DOHH2 (cell line): Measurements from ENCODE around the gene LAMA3.

Experiments used
- H3F3A ChIP-seq: fragments of 200-600 bp; sonication (generic), shearing (Covaris generic); 2 replicates; pipeline ENCODE4 v1.6.0; 2016; ENCODE audit warnings: antibody characterized with exemption, mild to moderate bottlenecking; ENCODE audit not compliant: control insufficient read depth, insufficient read depth
- H3K27ac ChIP-seq: fragments of 200-600 bp; sonication (generic); 2 replicates; pipeline ENCODE4 v1.5.1; 2014; ENCODE audit warnings: low read depth, mild to moderate bottlenecking, low read length, moderate library complexity
- H3K27me3 ChIP-seq: fragments of 200-600 bp; sonication (generic); 2 replicates; pipeline ENCODE4 v1.6.1; 2014; ENCODE audit warnings: mild to moderate bottlenecking, low read length, mixed read lengths; ENCODE audit not compliant: control insufficient read depth
- H3K36me3 ChIP-seq: fragments of 200-600 bp; sonication (generic); 2 replicates; pipeline ENCODE4 v1.6.1; 2014; ENCODE audit warnings: mild to moderate bottlenecking, low read length, moderate library complexity, mixed read lengths; ENCODE audit not compliant: control insufficient read depth
- H3K4me1 ChIP-seq: fragments of 200-600 bp; sonication (generic); 2 replicates; pipeline ENCODE4 v1.6.1; 2014; ENCODE audit warnings: mild to moderate bottlenecking, low read length, mixed read lengths; ENCODE audit not compliant: control insufficient read depth
- H3K4me2 ChIP-seq: fragments of 200-600 bp; sonication (generic); 2 replicates; pipeline ENCODE4 v1.6.0; 2014; ENCODE audit warnings: mild to moderate bottlenecking, low read length, moderate library complexity
- H3K4me3 ChIP-seq: fragments of 200-600 bp; sonication (generic); 2 replicates; pipeline ENCODE4 v1.5.1; 2014; ENCODE audit warnings: mild to moderate bottlenecking, low read length, mixed read lengths
- H3K79me2 ChIP-seq: fragments of 200-600 bp; sonication (generic); 2 replicates; pipeline ENCODE4 v1.6.1; 2014; ENCODE audit warnings: mild to moderate bottlenecking, low read length, mixed read lengths; ENCODE audit not compliant: control insufficient read depth
- H3K9me2 ChIP-seq: fragments of 200-600 bp; sonication (generic); replicated peaks from 2 replicates; pipeline ENCODE4 v1.6.1; 2014; ENCODE audit warnings: mild to moderate bottlenecking, low read length, mixed read lengths; ENCODE audit not compliant: control insufficient read depth
- H3K9me3 ChIP-seq: fragments of 200-600 bp; sonication (generic); 2 replicates; pipeline ENCODE4 v1.6.1; 2014; ENCODE audit warnings: antibody characterized with exemption, low read length, mixed read lengths; ENCODE audit not compliant: control insufficient read depth, insufficient read depth
- H4K20me1 ChIP-seq: fragments of 200-600 bp; sonication (generic); 2 replicates; pipeline ENCODE4 v1.6.0; 2014; ENCODE audit warnings: low read depth, mild to moderate bottlenecking, antibody characterized with exemption, low read length, moderate library complexity; ENCODE audit not compliant: control insufficient read depth, insufficient read depth
- EZH2phosphoT487 ChIP-seq: fragments of 200-600 bp; sonication (generic); IDR thresholded peaks from 2 replicates; pipeline ENCODE4 v1.6.1; 2017; ENCODE audit warnings: borderline replicate concordance, mild to moderate bottlenecking, antibody characterized with exemption, low read length, moderate library complexity, mixed read lengths
- TF ChIP-seq, protein P1 (sequence below): fragments of 200-600 bp; sonication (generic); IDR thresholded peaks from one replicate; pipeline ENCODE4 v1.5.1; 2014; ENCODE audit warnings: antibody characterized with exemption, mild to moderate bottlenecking, low read depth, low read length; ENCODE audit not compliant: poor library complexity, severe bottlenecking

The LAMA3 gene, protein sequence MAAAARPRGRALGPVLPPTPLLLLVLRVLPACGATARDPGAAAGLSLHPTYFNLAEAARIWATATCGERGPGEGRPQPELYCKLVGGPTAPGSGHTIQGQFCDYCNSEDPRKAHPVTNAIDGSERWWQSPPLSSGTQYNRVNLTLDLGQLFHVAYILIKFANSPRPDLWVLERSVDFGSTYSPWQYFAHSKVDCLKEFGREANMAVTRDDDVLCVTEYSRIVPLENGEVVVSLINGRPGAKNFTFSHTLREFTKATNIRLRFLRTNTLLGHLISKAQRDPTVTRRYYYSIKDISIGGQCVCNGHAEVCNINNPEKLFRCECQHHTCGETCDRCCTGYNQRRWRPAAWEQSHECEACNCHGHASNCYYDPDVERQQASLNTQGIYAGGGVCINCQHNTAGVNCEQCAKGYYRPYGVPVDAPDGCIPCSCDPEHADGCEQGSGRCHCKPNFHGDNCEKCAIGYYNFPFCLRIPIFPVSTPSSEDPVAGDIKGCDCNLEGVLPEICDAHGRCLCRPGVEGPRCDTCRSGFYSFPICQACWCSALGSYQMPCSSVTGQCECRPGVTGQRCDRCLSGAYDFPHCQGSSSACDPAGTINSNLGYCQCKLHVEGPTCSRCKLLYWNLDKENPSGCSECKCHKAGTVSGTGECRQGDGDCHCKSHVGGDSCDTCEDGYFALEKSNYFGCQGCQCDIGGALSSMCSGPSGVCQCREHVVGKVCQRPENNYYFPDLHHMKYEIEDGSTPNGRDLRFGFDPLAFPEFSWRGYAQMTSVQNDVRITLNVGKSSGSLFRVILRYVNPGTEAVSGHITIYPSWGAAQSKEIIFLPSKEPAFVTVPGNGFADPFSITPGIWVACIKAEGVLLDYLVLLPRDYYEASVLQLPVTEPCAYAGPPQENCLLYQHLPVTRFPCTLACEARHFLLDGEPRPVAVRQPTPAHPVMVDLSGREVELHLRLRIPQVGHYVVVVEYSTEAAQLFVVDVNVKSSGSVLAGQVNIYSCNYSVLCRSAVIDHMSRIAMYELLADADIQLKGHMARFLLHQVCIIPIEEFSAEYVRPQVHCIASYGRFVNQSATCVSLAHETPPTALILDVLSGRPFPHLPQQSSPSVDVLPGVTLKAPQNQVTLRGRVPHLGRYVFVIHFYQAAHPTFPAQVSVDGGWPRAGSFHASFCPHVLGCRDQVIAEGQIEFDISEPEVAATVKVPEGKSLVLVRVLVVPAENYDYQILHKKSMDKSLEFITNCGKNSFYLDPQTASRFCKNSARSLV (N-terminal part only)

DNA sequence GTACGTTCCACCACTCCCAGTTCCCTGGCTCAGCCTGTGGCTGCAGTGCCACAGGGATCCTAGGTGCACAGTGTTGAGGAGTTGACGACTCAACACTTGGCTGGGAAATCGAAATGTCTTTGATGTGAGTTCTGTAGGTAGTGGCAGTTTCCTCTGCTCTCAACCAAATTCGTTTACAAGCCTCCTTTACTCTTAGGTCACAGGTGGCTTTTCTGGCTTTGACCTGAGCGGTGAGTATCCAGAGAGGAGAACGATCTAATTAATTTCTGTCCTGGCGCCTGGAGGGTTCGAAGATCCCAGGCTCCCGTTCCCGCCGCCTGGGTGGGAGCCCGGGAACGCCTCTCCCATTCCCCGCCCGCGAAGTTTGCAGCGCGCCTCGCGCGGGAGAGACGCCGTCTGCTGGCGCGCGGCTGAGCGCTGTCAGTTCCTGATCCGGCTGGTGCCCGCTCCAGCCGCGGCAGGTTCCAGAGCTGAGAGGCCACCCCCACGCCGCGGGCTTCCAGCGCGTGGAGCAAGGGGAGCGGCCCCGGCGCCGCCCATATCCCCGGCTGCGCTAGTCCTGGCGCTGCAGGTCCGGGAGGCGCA lies at the start of gene LAMA3:
Gene LAMA3, plus strand, starts transcription at position 423 of the 585 bp plus-strand sequence. CDS start 231 bp downstream, outside the sequence.
- no peak within 1 kb of the TSS for H3K4me3 ChIP-seq
- H3K4me2 ChIP-seq = no peak within 1 kb of the TSS
- H3K27ac ChIP-seq = no peak within 1 kb of the TSS
- no peaks in the 10 kb centered on the region for H3K27me3 ChIP-seq
- no peaks in the 10 kb centered on the region for H3F3A ChIP-seq
- H3K4me1 ChIP-seq = no peaks in the 10 kb centered on the region
- no peaks in the 10 kb centered on the region for H3K36me3 ChIP-seq
- no peaks in the 10 kb centered on the region for H3K9me2 ChIP-seq
- no peak for TF ChIP-seq EZH2phosphoT487
- TF ChIP-seq, protein P1, sequence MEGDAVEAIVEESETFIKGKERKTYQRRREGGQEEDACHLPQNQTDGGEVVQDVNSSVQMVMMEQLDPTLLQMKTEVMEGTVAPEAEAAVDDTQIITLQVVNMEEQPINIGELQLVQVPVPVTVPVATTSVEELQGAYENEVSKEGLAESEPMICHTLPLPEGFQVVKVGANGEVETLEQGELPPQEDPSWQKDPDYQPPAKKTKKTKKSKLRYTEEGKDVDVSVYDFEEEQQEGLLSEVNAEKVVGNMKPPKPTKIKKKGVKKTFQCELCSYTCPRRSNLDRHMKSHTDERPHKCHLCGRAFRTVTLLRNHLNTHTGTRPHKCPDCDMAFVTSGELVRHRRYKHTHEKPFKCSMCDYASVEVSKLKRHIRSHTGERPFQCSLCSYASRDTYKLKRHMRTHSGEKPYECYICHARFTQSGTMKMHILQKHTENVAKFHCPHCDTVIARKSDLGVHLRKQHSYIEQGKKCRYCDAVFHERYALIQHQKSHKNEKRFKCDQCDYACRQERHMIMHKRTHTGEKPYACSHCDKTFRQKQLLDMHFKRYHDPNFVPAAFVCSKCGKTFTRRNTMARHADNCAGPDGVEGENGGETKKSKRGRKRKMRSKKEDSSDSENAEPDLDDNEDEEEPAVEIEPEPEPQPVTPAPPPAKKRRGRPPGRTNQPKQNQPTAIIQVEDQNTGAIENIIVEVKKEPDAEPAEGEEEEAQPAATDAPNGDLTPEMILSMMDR = no peak
- no peaks in the 10 kb centered on the region for H3K79me2 ChIP-seq
- H3K9me3 ChIP-seq = no peaks in the 10 kb centered on the region
- H4K20me1 ChIP-seq = no peaks in the 10 kb centered on the region

DNA sequence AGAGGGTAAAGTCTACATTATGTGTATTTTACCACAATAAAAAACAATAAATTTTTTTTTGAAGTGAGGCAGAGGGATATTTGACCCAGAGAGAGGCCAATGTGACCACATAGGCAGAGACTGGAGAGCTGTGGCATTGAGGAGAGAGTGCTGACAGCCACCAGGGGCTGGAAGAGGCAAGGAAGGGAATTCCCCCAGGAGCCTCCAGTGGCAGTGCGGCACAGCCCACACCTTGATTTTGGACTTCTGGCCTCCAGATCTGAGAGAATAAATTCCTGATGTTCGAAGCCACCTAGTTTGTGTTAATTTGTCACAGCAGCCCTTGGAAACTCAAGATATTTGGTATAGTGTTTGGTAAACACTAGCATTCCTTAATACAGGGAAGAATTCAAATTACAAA lies 49.2 kb upstream of the LAMA3 start:
- H3K36me3 ChIP-seq = no peaks in the 10 kb centered on the region
- H3K27ac ChIP-seq = no peak overlapping the region
- H3K9me3 ChIP-seq = peaks cover 14% of the 10 kb centered on the region; the same call in 1 of the 2 replicates
- H3K4me2 ChIP-seq = no peak overlapping the region
- H4K20me1 ChIP-seq = no peaks in the 10 kb centered on the region
- H3K4me1 ChIP-seq = no peaks in the 10 kb centered on the region
- no peaks in the 10 kb centered on the region for H3F3A ChIP-seq
- TF ChIP-seq EZH2phosphoT487 = no peak
- TF ChIP-seq, protein P1 = no peak
- H3K4me3 ChIP-seq = no peak overlapping the region
- H3K27me3 ChIP-seq = 0 out of 2 replicates have a peak, but pooled peaks cover 4% of the 10 kb centered on the region
- H3K9me2 ChIP-seq = no peaks in the 10 kb centered on the region
- H3K79me2 ChIP-seq = no peaks in the 10 kb centered on the region

DNA sequence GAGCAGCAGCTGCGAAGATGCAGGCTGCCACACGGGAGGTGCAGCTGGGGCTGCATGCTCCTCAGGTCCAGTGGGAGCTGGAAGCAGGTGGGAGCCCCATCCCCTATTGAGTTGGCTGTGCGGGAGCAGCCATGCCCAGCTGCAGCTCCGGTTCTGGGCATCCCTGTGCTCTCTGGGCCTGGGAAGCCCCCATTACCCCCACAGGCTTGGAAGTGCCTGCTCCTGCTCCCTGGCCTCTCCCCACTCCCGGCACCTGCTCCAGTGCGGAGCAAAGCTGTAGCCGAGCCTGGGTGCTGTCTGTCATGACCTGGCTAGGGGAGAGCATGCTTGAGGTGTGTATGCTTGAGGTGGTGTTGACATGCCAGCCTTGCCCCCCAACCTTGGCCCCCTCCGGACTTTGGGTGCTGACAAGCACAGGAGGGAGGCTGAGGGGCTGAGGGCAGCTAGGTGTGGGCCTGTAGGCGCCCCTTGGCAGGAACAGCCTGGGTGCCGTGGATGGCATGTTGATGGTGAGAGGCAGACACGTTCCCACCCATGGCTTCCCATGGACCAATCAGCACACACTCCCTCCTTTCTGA lies 48.0 kb upstream of the LAMA3 start:
- no peaks in the 10 kb centered on the region for H3F3A ChIP-seq
- H3K4me2 ChIP-seq = no peak overlapping the region
- H3K9me2 ChIP-seq = no peaks in the 10 kb centered on the region
- peaks cover 4% of the 10 kb centered on the region; the same call in 1 of the 2 replicates for H3K27me3 ChIP-seq
- H3K4me1 ChIP-seq = no peaks in the 10 kb centered on the region
- no peak overlapping the region for H3K4me3 ChIP-seq
- TF ChIP-seq EZH2phosphoT487 = no peak
- TF ChIP-seq, protein P1 = no peak
- no peaks in the 10 kb centered on the region for H3K79me2 ChIP-seq
- no peaks in the 10 kb centered on the region for H3K36me3 ChIP-seq
- H3K9me3 ChIP-seq = peaks cover 14% of the 10 kb centered on the region; the same call in 1 of the 2 replicates
- no peak overlapping the region for H3K27ac ChIP-seq
- H4K20me1 ChIP-seq = no peaks in the 10 kb centered on the region
